ENCODE results near the gene CST7. TPM values are rescaled to one million over a fixed set of nuclear protein-coding genes. Genes with fewer than 3 reads are reported as not detected.

The CST7 gene
- polyA plus RNA-seq, 1 of the 3 experiments (the other 2 are of a cell fraction), result 0.07 TPM

DNA sequence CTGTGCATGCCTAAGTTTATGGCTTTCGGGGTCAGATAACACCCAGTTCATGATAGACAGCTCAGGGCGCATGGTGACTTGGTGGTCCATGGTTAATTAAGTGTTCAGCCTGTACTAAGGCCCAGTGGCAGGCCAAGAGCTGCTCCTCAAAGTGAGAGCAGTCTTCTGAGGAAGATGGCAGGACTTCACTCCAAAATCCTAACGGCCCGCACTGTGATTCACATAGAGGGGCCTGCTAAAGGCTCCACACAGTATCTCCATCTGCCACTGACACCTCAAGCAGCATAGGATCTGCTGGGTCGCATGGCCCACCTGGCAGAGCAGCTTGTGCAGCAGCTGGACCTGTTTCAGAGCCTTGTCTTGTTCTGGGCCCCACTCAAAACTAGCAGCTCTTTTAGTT, 10.6 kb upstream of the CST7 start:
- WGBS (ENCODE audit: low lambda C conversion rate), result 22% methylated on average over 5 of the region's 5 CpGs
- H3F3A ChIP-seq (replicated peaks; ENCODE audit: insufficient read depth), result no peaks in the 10 kb centered on the region
- no peak for DNase-seq
- no peak overlapping the region for H3K4me2 ChIP-seq
- H3K27ac ChIP-seq (ENCODE audit: low read depth in 2 of 2, low read length in 1 of 2), result no peak overlapping the region
- no peak overlapping the region for H2AFZ ChIP-seq (ENCODE audit: low read depth)
- CTCF ChIA-PET, result no interaction called here
- no peaks in the 10 kb centered on the region for H3K9me2 ChIP-seq
- H3K4me3 ChIP-seq (ENCODE audit: low read depth in 2 of 2, low read length in 1 of 2), result no peak overlapping the region
- no peaks in the 10 kb centered on the region for H3K27me3 ChIP-seq (ENCODE audit: insufficient read depth)
- H3K9ac ChIP-seq, result no peak overlapping the region
- H3K36me3 ChIP-seq (replicated peaks in 1 of 2; ENCODE audit: control insufficient read depth in 1 of 2, insufficient read depth in 2 of 2, low read length in 1 of 2), result no peaks in the 10 kb centered on the region
- TF ChIP-seq POLR2AphosphoS5 (IDR thresholded peaks at IDR 0.05; ENCODE audit: low read depth, low read length) (no peak), EP300 (IDR thresholded peaks at IDR 0.05; ENCODE audit: borderline replicate concordance in 1 of 2, low read depth in 1 of 2, low read length in 1 of 2) (no peak), RAD21 (IDR thresholded peaks at IDR 0.05; ENCODE audit: low read length) (no peak), SIN3A (IDR thresholded peaks at IDR 0.05; ENCODE audit: borderline replicate concordance, low read depth, low read length) (no peak), EZH2phosphoT487 (IDR thresholded peaks at IDR 0.05; ENCODE audit: borderline replicate concordance, low read depth) (no peak), TAF1 (IDR thresholded peaks at IDR 0.05; ENCODE audit: borderline replicate concordance, low read depth, low read length) (no peak), RCOR1 (IDR thresholded peaks at IDR 0.05; ENCODE audit: low read length) (no peak), NFIC (IDR thresholded peaks at IDR 0.05; ENCODE audit: borderline replicate concordance) (no peak), RFX5 (IDR thresholded peaks at IDR 0.05; ENCODE audit: low read length) (no peak), TEAD4 (IDR thresholded peaks at IDR 0.05; ENCODE audit: borderline replicate concordance, insufficient read depth) (no peak)
- TF ChIP-seq, protein P1, sequence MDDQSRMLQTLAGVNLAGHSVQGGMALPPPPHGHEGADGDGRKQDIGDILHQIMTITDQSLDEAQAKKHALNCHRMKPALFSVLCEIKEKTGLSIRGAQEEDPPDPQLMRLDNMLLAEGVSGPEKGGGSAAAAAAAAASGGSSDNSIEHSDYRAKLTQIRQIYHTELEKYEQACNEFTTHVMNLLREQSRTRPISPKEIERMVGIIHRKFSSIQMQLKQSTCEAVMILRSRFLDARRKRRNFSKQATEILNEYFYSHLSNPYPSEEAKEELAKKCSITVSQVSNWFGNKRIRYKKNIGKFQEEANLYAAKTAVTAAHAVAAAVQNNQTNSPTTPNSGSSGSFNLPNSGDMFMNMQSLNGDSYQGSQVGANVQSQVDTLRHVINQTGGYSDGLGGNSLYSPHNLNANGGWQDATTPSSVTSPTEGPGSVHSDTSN (IDR thresholded peaks at IDR 0.05), result no peak
- TF ChIP-seq, protein P2, sequence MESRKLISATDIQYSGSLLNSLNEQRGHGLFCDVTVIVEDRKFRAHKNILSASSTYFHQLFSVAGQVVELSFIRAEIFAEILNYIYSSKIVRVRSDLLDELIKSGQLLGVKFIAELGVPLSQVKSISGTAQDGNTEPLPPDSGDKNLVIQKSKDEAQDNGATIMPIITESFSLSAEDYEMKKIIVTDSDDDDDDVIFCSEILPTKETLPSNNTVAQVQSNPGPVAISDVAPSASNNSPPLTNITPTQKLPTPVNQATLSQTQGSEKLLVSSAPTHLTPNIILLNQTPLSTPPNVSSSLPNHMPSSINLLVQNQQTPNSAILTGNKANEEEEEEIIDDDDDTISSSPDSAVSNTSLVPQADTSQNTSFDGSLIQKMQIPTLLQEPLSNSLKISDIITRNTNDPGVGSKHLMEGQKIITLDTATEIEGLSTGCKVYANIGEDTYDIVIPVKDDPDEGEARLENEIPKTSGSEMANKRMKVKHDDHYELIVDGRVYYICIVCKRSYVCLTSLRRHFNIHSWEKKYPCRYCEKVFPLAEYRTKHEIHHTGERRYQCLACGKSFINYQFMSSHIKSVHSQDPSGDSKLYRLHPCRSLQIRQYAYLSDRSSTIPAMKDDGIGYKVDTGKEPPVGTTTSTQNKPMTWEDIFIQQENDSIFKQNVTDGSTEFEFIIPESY (IDR thresholded peaks at IDR 0.05; ENCODE audit: borderline replicate concordance, low read depth), result no peak
- TF ChIP-seq, protein P3, sequence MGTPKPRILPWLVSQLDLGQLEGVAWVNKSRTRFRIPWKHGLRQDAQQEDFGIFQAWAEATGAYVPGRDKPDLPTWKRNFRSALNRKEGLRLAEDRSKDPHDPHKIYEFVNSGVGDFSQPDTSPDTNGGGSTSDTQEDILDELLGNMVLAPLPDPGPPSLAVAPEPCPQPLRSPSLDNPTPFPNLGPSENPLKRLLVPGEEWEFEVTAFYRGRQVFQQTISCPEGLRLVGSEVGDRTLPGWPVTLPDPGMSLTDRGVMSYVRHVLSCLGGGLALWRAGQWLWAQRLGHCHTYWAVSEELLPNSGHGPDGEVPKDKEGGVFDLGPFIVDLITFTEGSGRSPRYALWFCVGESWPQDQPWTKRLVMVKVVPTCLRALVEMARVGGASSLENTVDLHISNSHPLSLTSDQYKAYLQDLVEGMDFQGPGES (IDR thresholded peaks at IDR 0.05; ENCODE audit: low read depth, low read length), result no peak
- H3K4me1 ChIP-seq (ENCODE audit: control insufficient read depth in 1 of 2, insufficient read depth in 2 of 2, low read depth in 1 of 2, low read length in 1 of 2), result no peaks in the 10 kb centered on the region
- POLR2A ChIA-PET, result no interaction called here
- no peaks in the 10 kb centered on the region for H4K20me1 ChIP-seq (ENCODE audit: insufficient read depth)
- no peaks in the 10 kb centered on the region for H3K79me2 ChIP-seq (ENCODE audit: insufficient read depth)
- no peaks in the 10 kb centered on the region for H3K9me3 ChIP-seq

DNA sequence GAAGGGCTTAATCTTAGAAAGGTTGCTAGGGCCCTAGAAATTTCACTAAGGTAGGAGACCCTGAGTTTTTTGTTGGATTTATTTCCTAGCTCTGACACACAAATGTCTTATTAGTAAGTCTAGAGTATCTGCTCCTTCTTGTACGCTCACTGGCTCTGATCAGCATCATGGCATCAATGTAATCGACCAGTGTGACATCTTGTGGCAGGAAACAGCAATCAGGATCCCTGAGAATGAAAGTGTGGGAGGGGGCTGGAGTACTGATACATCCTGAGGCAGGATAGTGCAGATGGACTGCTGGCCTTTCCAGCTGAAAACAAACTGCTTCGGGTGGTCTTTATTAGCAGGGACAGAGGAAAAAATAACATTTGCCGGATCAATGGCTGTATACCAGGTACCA, 10.0 kb upstream of the CST7 start:
- H3K27ac ChIP-seq (ENCODE audit: low read depth in 2 of 2, low read length in 1 of 2), result no peak overlapping the region
- no peaks in the 10 kb centered on the region for H3K4me1 ChIP-seq (ENCODE audit: control insufficient read depth in 1 of 2, insufficient read depth in 2 of 2, low read depth in 1 of 2, low read length in 1 of 2)
- no peaks in the 10 kb centered on the region for H3K79me2 ChIP-seq (ENCODE audit: insufficient read depth)
- H3K4me2 ChIP-seq, result no peak overlapping the region
- H4K20me1 ChIP-seq (ENCODE audit: insufficient read depth), result no peaks in the 10 kb centered on the region
- CTCF ChIA-PET, result no interaction called here
- no peaks in the 10 kb centered on the region for H3F3A ChIP-seq (replicated peaks; ENCODE audit: insufficient read depth)
- DNase-seq, result no peak
- no peaks in the 10 kb centered on the region for H3K9me2 ChIP-seq
- no peaks in the 10 kb centered on the region for H3K9me3 ChIP-seq
- H2AFZ ChIP-seq (ENCODE audit: low read depth), result no peak overlapping the region
- WGBS (ENCODE audit: low lambda C conversion rate), result 13% methylated on average over 4 of the region's 4 CpGs
- H3K27me3 ChIP-seq (ENCODE audit: insufficient read depth), result no peaks in the 10 kb centered on the region
- no peak overlapping the region for H3K4me3 ChIP-seq (ENCODE audit: low read depth in 2 of 2, low read length in 1 of 2)
- H3K36me3 ChIP-seq (replicated peaks in 1 of 2; ENCODE audit: control insufficient read depth in 1 of 2, insufficient read depth in 2 of 2, low read length in 1 of 2), result no peaks in the 10 kb centered on the region
- POLR2A ChIA-PET, result no interaction called here
- H3K9ac ChIP-seq, result no peak overlapping the region
- no peak for TF ChIP-seq POLR2AphosphoS5 (IDR thresholded peaks at IDR 0.05; ENCODE audit: low read depth, low read length)
- TF ChIP-seq GABPA (IDR thresholded peaks at IDR 0.05; ENCODE audit: low read depth), result no peak
- TF ChIP-seq RCOR1 (IDR thresholded peaks at IDR 0.05; ENCODE audit: low read length), result no peak
- TF ChIP-seq NRF1 (IDR thresholded peaks at IDR 0.05; ENCODE audit: low read depth, low read length), result no peak
- no peak for TF ChIP-seq FOXJ3 (CRISPR knock-in tag; IDR thresholded peaks at IDR 0.05)
- TF ChIP-seq MXI1 (IDR thresholded peaks at IDR 0.05; ENCODE audit: low read depth, low read length), result no peak
- TF ChIP-seq, protein P3 (IDR thresholded peaks at IDR 0.05; ENCODE audit: low read depth, low read length), result no peak
- no peak for TF ChIP-seq YY1 (IDR thresholded peaks at IDR 0.05; ENCODE audit: low read depth)
- no peak for TF ChIP-seq CHD2 (IDR thresholded peaks at IDR 0.05; ENCODE audit: low read length, partially characterized antibody)
- TF ChIP-seq, protein P4, sequence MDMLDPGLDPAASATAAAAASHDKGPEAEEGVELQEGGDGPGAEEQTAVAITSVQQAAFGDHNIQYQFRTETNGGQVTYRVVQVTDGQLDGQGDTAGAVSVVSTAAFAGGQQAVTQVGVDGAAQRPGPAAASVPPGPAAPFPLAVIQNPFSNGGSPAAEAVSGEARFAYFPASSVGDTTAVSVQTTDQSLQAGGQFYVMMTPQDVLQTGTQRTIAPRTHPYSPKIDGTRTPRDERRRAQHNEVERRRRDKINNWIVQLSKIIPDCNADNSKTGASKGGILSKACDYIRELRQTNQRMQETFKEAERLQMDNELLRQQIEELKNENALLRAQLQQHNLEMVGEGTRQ (IDR thresholded peaks at IDR 0.05; ENCODE audit: borderline replicate concordance, low read depth, low read length), result no peak

Measured in SK-N-SH (cell line).